IMR-90 (cell line): ENCODE measurements around the gene MAB21L3.

Experiments
- CEBPB ChIP-seq: IDR thresholded peaks from 2 replicates; pipeline ENCODE4 v1.6.1; 2012; ENCODE audit warnings: low read depth, low read length, improper control_type of control experiment
- CTCF ChIP-seq: conservative IDR thresholded peaks from 2 replicates; pipeline ENCODE4 v1.5.1; 2012; ENCODE audit warnings: mild to moderate bottlenecking, low read depth, low read length, improper control_type of control experiment
- FOS ChIP-seq: fragments of 150-350 bp; IDR thresholded peaks from 2 replicates; pipeline ENCODE4 v1.6.1; 2016; ENCODE audit warnings: low read depth, low read length
- MAFK ChIP-seq: IDR thresholded peaks from 2 replicates; pipeline ENCODE4 v1.6.1; 2012; ENCODE audit warnings: low read depth, low read length, improper control_type of control experiment
- MXI1 ChIP-seq: IDR thresholded peaks from 2 replicates; pipeline ENCODE4 v1.6.1; 2012; ENCODE audit warnings: low read depth, mild to moderate bottlenecking, low read length, moderate library complexity, borderline replicate concordance
- POLR2A ChIP-seq: IDR thresholded peaks from 2 replicates; pipeline ENCODE4 v1.6.1; 2012; ENCODE audit warnings: mild to moderate bottlenecking, low read depth, low read length
- RAD21 ChIP-seq: IDR thresholded peaks from 2 replicates; pipeline ENCODE4 v1.6.1; 2012; ENCODE audit warnings: low read length, improper control_type of control experiment
- RFX5 ChIP-seq: IDR thresholded peaks from 2 replicates; pipeline ENCODE4 v1.8.0; 2012; ENCODE audit warnings: low read depth, mild to moderate bottlenecking, low read length, moderate library complexity
- SMC3 ChIP-seq: fragments of 150-350 bp; IDR thresholded peaks from 2 replicates; pipeline ENCODE4 v1.6.1; 2016; ENCODE audit warnings: low read depth, mild to moderate bottlenecking, antibody characterized with exemption, low read length, moderate library complexity
- USF2 ChIP-seq: fragments of 150-350 bp; IDR thresholded peaks from 2 replicates; pipeline ENCODE4 v1.6.1; 2017; ENCODE audit warnings: mild to moderate bottlenecking, antibody characterized with exemption, low read length, low read depth

- TF ChIP-seq RFX5 (no peak), USF2 (no peak), CTCF (no peak), POLR2A (no peak), RAD21 (no peak), MAFK (no peak), CEBPB (no peak), MXI1 (no peak), SMC3 (no peak), FOS (no peak)
These were observed 35.9 kb downstream of the MAB21L3 start for GRCh38 chr1:116147114-116147510.
